HCT116 (cell line): ENCODE results near the gene EID2B. TPM values are rescaled to one million over a fixed set of nuclear protein-coding genes. Genes with fewer than 3 reads are reported as not detected.

Experiments
- ATAC-seq: fragments of 200-7000 bp; cut with Tn5 transposase; 2 replicates; pipeline ENCODE4 v1.9.1; 2020; ENCODE audit warnings: mild to moderate bottlenecking, moderate library complexity
- BruUV-seq: library from RNA; stranded (reverse); fragments of 400-500 nt; replicated peaks from 2 replicates; lab custom pipeline; 2021; lab: Mats Ljungman, UMichigan
- CTCF ChIA-PET: fragments of 300-600 bp; sonication (Branson Sonifier 250); formaldehyde crosslinking; loops from one replicate; lab custom pipeline; 2021; ENCODE audit warnings: antibody characterized with exemption; lab: Charles Lee
- POLR2A ChIA-PET: fragments of 300-600, 350-600 bp; sonication (Branson Sonifier 250); formaldehyde crosslinking; loops from one replicate; lab custom pipeline; 2021; ENCODE audit warnings: antibody characterized with exemption; lab: Charles Lee
- RAD21 ChIA-PET, 2 experiments: fragments of 300-600 bp; sonication (Branson Sonifier 250); formaldehyde crosslinking; loops; one replicate each; lab custom pipeline; 2023; ENCODE audit warnings: low total read pairs in 2 of 2; ENCODE audit not compliant: uncharacterized antibody in 2 of 2, unreplicated experiment in 2 of 2, low non-redundant PET in 1 of 2; lab: Charles Lee
- DNase-seq: peaks from one replicate; pipeline ENCODE4 v3.0.0-alpha.2; 2010; ENCODE audit warnings: low read depth, low spot score
- H2AFZ ChIP-seq: fragments of 200-600 bp; shearing (Covaris generic), sonication (generic); 2 replicates; pipeline ENCODE4 v1.6.1; 2017; ENCODE audit warnings: low read depth, mixed run types, mixed read lengths, antibody characterized with exemption, low read length; ENCODE audit not compliant: poor library complexity, severe bottlenecking
- H3K27ac ChIP-seq: 2 replicates; pipeline ENCODE4 v1.5.1; 2012; ENCODE audit warnings: low read depth, low read length
- H3K27me3 ChIP-seq: fragments of 200-600 bp; sonication (generic); 2 replicates; pipeline ENCODE4 v1.6.1; 2016; ENCODE audit warnings: mixed run types, low read length, mixed read lengths; ENCODE audit not compliant: insufficient read depth
- H3K36me3 ChIP-seq, 2 experiments: fragments of 200-500 bp in 1 of 2; fragments of 200-600 bp in 1 of 2; sonication (Bioruptor generic) in 1 of 2; sonication (generic) in 1 of 2; 2 replicates each; pipeline versions ENCODE4 v1.5.1 to v1.6.1; 2014 to 2016; ENCODE audit warnings: low read length in 2 of 2, inconsistent platforms in 1 of 2, mixed read lengths in 1 of 2, mixed run types in 1 of 2; ENCODE audit not compliant: insufficient read depth in 2 of 2, control insufficient read depth in 1 of 2
- H3K4me1 ChIP-seq, 2 experiments: fragments of 200-600 bp in 1 of 2; sonication (generic) in 1 of 2; 2 replicates each; pipeline versions ENCODE4 v1.5.1 to v1.6.1; 2012 to 2017; ENCODE audit warnings: low read length in 2 of 2, inconsistent platforms in 1 of 2, mild to moderate bottlenecking in 1 of 2, mixed read lengths in 1 of 2, mixed run types in 1 of 2, moderate library complexity in 1 of 2; ENCODE audit not compliant: insufficient read depth in 2 of 2, control insufficient read depth in 1 of 2
- H3K4me2 ChIP-seq: fragments of 200-600 bp; sonication (generic); 2 replicates; pipeline ENCODE4 v1.6.1; 2017; ENCODE audit warnings: mixed run types, low read length, mixed read lengths
- H3K4me3 ChIP-seq, 2 experiments: fragments of 200-600 bp in 1 of 2; sonication (generic) in 1 of 2; replicated peaks in 1 of 2; 2 replicates each; pipeline ENCODE4 v1.5.1; 2011 to 2016; ENCODE audit warnings: low read length in 2 of 2, control low read depth in 1 of 2, low read depth in 1 of 2, mild to moderate bottlenecking in 1 of 2, mixed read lengths in 1 of 2, mixed run types in 1 of 2
- H3K79me2 ChIP-seq: fragments of 200-600 bp; sonication (generic); 2 replicates; pipeline ENCODE4 v1.6.1; 2017; ENCODE audit warnings: mild to moderate bottlenecking, mixed run types, low read length, moderate library complexity, mixed read lengths; ENCODE audit not compliant: insufficient read depth
- H3K9ac ChIP-seq: fragments of 200-600 bp; sonication (generic); 2 replicates; pipeline ENCODE4 v1.6.1; 2016; ENCODE audit warnings: low read length, mixed read lengths
- H3K9me2 ChIP-seq: fragments of 200-600 bp; sonication (generic), shearing (Covaris generic); 2 replicates; pipeline ENCODE4 v1.6.1; 2017; ENCODE audit warnings: mixed run types, mild to moderate bottlenecking, moderate library complexity; ENCODE audit not compliant: insufficient read depth
- H3K9me3 ChIP-seq, 2 experiments: fragments of 200-500 bp in 1 of 2; fragments of 200-600 bp in 1 of 2; sonication (Bioruptor generic) in 1 of 2; sonication (generic) in 1 of 2; 2 replicates each; pipeline ENCODE4 v1.6.1; 2014 to 2017; ENCODE audit warnings: low read length in 2 of 2, mixed read lengths in 2 of 2, inconsistent platforms in 1 of 2, low read depth in 1 of 2, mild to moderate bottlenecking in 1 of 2, mixed run types in 1 of 2, moderate library complexity in 1 of 2; ENCODE audit not compliant: control insufficient read depth in 1 of 2, insufficient read depth in 1 of 2
- H4K20me1 ChIP-seq: fragments of 200-600 bp; sonication (generic), shearing (Covaris generic); 2 replicates; pipeline ENCODE4 v1.6.1; 2017; ENCODE audit warnings: mixed run types, mild to moderate bottlenecking, moderate library complexity; ENCODE audit not compliant: insufficient read depth
- EGR1 ChIP-seq: IDR thresholded peaks from 2 replicates; pipeline ENCODE4 v1.6.1; 2012; ENCODE audit warnings: low read depth
- EZH2phosphoT487 ChIP-seq: fragments of 200-600 bp; IDR thresholded peaks from 2 replicates; pipeline ENCODE4 v1.6.1; 2018; ENCODE audit warnings: antibody characterized with exemption, borderline replicate concordance
- TCF7L2 ChIP-seq: IDR thresholded peaks from 2 replicates; pipeline ENCODE4 v1.7.0; 2011; ENCODE audit warnings: borderline replicate concordance, inconsistent platforms; ENCODE audit not compliant: insufficient read depth, insufficient read length; ENCODE audit errors: extremely low read depth
- intact Hi-C: fragments of 100-400 bp; cut with micrococcal nuclease; formaldehyde crosslinking; loops from 2 replicates; pipeline ENCODE4 v1.10.0; 2022
- total RNA-seq: library from RNA; stranded (reverse); gene quantifications from one replicate; pipeline ENCODE4 v1.2.1, GENCODE V29; 2021; ENCODE audit not compliant: unreplicated experiment
- TF ChIP-seq, protein P1 (sequence below): IDR thresholded peaks from 2 replicates; pipeline ENCODE4 v1.6.1; 2012
- TF ChIP-seq, protein P2 (sequence below): IDR thresholded peaks from 2 replicates; pipeline ENCODE4 v1.6.1; 2012

Gene EID2B
- total RNA-seq, 1 experiment from 2014 or later: 1.2 TPM

DNA sequence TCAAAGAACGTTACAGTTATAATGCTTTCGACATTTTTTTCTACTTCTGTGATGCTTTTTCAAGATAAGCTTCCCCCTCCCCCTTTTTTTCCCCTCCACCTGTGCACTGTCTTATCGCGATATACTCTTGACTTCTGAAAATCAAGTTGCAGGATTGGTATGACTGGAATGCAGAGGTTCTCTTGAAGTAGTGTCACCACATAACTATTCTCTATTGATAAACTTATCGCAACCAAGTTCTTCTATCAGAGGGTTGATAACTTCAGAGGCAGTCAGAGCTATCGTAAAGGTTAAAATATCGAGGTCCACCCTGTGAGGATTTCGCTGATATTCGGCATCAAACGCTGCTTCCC, 6.5 kb upstream of the EID2B start:
- DNase-seq: no peak
- H3K36me3 ChIP-seq: no peaks in the 10 kb centered on the region
- H3K79me2 ChIP-seq: peaks cover 16% of the 10 kb centered on the region
- H4K20me1 ChIP-seq: no peaks in the 10 kb centered on the region
- no peaks in the 10 kb centered on the region for H3K27me3 ChIP-seq
- H3K9ac ChIP-seq: peak overlapping the region; percentile 71
- H3K4me2 ChIP-seq: peak overlapping the region; percentile 93
- peaks cover 11 to 13% of the 10 kb centered on the region in 2 experiments for H3K4me1 ChIP-seq
- BruUV-seq: no TSS peak
- peak overlapping the region; percentile 78 to 82 for H3K4me3 ChIP-seq
- peak overlapping the region; percentile 86 for H3K27ac ChIP-seq
- no peak overlapping the region for H2AFZ ChIP-seq
- CTCF ChIA-PET: interaction anchor here (1.6 kb wide), 1 partner anchor 134 kb away, joined by 4 read pairs; no protein-coding TSS in a partner anchor
- TF ChIP-seq, protein P1, sequence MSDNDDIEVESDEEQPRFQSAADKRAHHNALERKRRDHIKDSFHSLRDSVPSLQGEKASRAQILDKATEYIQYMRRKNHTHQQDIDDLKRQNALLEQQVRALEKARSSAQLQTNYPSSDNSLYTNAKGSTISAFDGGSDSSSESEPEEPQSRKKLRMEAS: no peak
- TF ChIP-seq, protein P2, sequence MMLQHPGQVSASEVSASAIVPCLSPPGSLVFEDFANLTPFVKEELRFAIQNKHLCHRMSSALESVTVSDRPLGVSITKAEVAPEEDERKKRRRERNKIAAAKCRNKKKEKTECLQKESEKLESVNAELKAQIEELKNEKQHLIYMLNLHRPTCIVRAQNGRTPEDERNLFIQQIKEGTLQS: no peak
- TF ChIP-seq EGR1 (0 out of 2 replicates have a peak, but pooled peaks have one; percentile 4), TCF7L2 (no peak)
- TF ChIP-seq, all 23 proteins: peak for 1
- Histone ChIP-seq H3K9me3 (no peaks in the 10 kb centered on the region), H3K9me2 (no peaks in the 10 kb centered on the region)
- intact Hi-C loops: loop anchor here (10.0 kb wide), 1 partner anchor 324 kb away; no protein-coding TSS in a partner anchor
- ChIA-PET POLR2A (interaction anchor here (1.6 kb wide), 1 partner anchor 103 kb away, joined by 5 read pairs; the partner anchor contains the start of gene RPS16), RAD21 (no interaction called here)
- peak; percentile 16 for ATAC-seq

DNA sequence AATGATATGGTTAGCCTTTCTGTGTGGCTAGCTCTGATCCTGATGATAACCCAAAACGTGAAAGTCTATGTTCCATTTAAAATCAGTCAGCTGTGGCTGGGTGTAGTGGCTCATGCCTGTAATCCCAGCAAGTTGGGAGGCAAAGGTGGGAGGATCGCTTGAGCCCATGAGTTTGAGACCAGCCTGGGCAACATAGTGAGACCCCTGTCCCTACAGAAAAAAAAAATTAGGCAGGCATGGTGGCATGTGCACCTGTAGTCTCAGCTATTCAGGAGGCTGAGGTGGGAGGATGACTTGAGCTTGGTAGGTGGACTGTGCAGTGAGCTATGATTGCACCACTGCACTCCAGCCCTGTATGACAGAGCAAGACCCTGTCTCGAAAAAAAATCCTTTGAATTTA, 1.1 kb upstream of the EID2B start:
- no peak overlapping the region for H3K9ac ChIP-seq
- H3K4me1 ChIP-seq: peaks cover 8 to 14% of the 10 kb centered on the region in 2 experiments
- TF ChIP-seq, protein P2: no peak
- no peak for TF ChIP-seq EZH2phosphoT487
- peaks cover 8% of the 10 kb centered on the region for H3K79me2 ChIP-seq
- DNase-seq: no peak
- H3K4me3 ChIP-seq: no peak overlapping the region
- no peak for ATAC-seq
- H3K27me3 ChIP-seq: no peaks in the 10 kb centered on the region
- RAD21 ChIA-PET: no interaction called here
- no peaks in the 10 kb centered on the region for H4K20me1 ChIP-seq
- no peaks in the 10 kb centered on the region for H3K36me3 ChIP-seq
- no peak overlapping the region for H3K27ac ChIP-seq
- intact Hi-C loops: loop anchor here (2.0 to 10.0 kb wide), 2 partner anchors 89 to 319 kb away; partner anchors contain the start of gene SUPT5H
- H3K9me3 ChIP-seq: no peaks in the 10 kb centered on the region
- POLR2A ChIA-PET: interaction anchor here (1.2 to 1.3 kb wide), 2 partner anchors 93 to 98 kb away, joined by 4 to 5 read pairs; partner anchors contain the start of gene RPS16
- CTCF ChIA-PET: interaction anchor here (0.7 to 2.8 kb wide), 3 partner anchors 58 to 119 kb away, joined by 3 to 24 read pairs (median 5); no protein-coding TSS in a partner anchor
- no peaks in the 10 kb centered on the region for H3K9me2 ChIP-seq
- H2AFZ ChIP-seq: no peak overlapping the region
- BruUV-seq: no TSS peak
- H3K4me2 ChIP-seq: no peak overlapping the region
